GM12874 (cell line): ENCODE data around the gene PRIMPOL.

Source experiments
- CTCF ChIP-seq: IDR thresholded peaks from 2 replicates; pipeline ENCODE4 v1.5.1; 2011; ENCODE audit warnings: low read depth, mild to moderate bottlenecking, control low read depth, low read length, moderate library complexity; ENCODE audit not compliant: insufficient read depth

The PRIMPOL gene

GRCh38 chr4:184649026-184649970 is at the start of gene PRIMPOL, which contains the start of gene CASP3:
TSS of gene PRIMPOL (plus strand) at chr4:184649738. CDS start at chr4:184657141, 7,403 bp downstream.
TSS of gene CASP3 (minus strand) at chr4:184649447. CDS start at chr4:184638453, 10,994 bp downstream.
- no peak; the same call in 1 of the 2 replicates for TF ChIP-seq CTCF

GRCh38 chr4:184612074-184612473 is 37.5 kb upstream of the PRIMPOL start:
- no peak for TF ChIP-seq CTCF

- TF ChIP-seq CTCF, result no peak
These were observed 36.1 kb upstream of the PRIMPOL start for GRCh38 chr4:184613405-184613804.

GRCh38 chr4:184614509-184614908 is 35.0 kb upstream of the PRIMPOL start:
- no peak for TF ChIP-seq CTCF

- no peak for TF ChIP-seq CTCF
These were observed 32.6 kb upstream of the PRIMPOL start for GRCh38 chr4:184616633-184617551.

GRCh38 chr4:184617600-184618196 is 31.8 kb upstream of the PRIMPOL start:
- TF ChIP-seq CTCF, result no peak
